SK-N-SH (cell line): ENCODE results near the gene CSPG4. TPM values are rescaled to one million over a fixed set of nuclear protein-coding genes. Genes with fewer than 3 reads are reported as not detected.
A peak's percentile ranks its signal among the peaks of the same experiment; 100 is the strongest.
"Not testable (repeated sequence)": the region's sequence is repeated elsewhere in the genome, so short reads cannot be mapped to it uniquely, and the experiment has no call there.

ENCODE experiments used
- CTCF ChIA-PET: fragments of 300-600, 350-600 bp; formaldehyde crosslinking; extraction: SDS; loops from one replicate; lab custom pipeline; 2021; lab: Yijun Ruan, JAX
- POLR2A ChIA-PET: fragments of 350-600 bp; sonication (Branson Sonifier 250); formaldehyde crosslinking; extraction: SDS; loops from one replicate; lab custom pipeline; 2020; ENCODE audit warnings: antibody characterized with exemption, inconsistent platforms; lab: Yijun Ruan, JAX
- DNase-seq: peaks from one replicate; pipeline ENCODE4 v3.0.0; 2012
- H2AFZ ChIP-seq: fragments of 200-600 bp; sonication (generic); 2 replicates; pipeline ENCODE4 v1.8.1; 2016; ENCODE audit warnings: antibody characterized with exemption, mild to moderate bottlenecking, low read depth
- H3F3A ChIP-seq: fragments of 200-600 bp; sonication (generic); replicated peaks from 2 replicates; pipeline ENCODE3; 2016; ENCODE audit warnings: antibody characterized with exemption, mild to moderate bottlenecking; ENCODE audit not compliant: insufficient read depth
- H3K27ac ChIP-seq, 2 experiments: fragments of 200-500 bp in 1 of 2; fragments of 200-600 bp in 1 of 2; sonication (Bioruptor generic) in 1 of 2; sonication (generic), shearing (Covaris generic) in 1 of 2; 2 replicates each; pipeline versions ENCODE4 v1.5.1 to v1.6.1; 2014 to 2016; ENCODE audit warnings: low read depth in 2 of 2, inconsistent platforms in 1 of 2, low read length in 1 of 2, mild to moderate bottlenecking in 1 of 2, mixed read lengths in 1 of 2
- H3K27me3 ChIP-seq: fragments of 200-600 bp; sonication (generic), shearing (Covaris generic); 2 replicates; pipeline ENCODE4 v1.6.1; 2016; ENCODE audit warnings: mixed run types; ENCODE audit not compliant: insufficient read depth
- H3K36me3 ChIP-seq, 2 experiments: fragments of 200-500 bp in 1 of 2; fragments of 200-600 bp in 1 of 2; sonication (Bioruptor generic) in 1 of 2; sonication (generic) in 1 of 2; replicated peaks in 1 of 2; 2 replicates each; pipeline versions ENCODE3 to v1.5.1; 2014 to 2016; ENCODE audit warnings: low read length in 1 of 2, mild to moderate bottlenecking in 1 of 2; ENCODE audit not compliant: insufficient read depth in 2 of 2, control insufficient read depth in 1 of 2
- H3K4me1 ChIP-seq, 2 experiments: fragments of 200-500 bp in 1 of 2; fragments of 200-600 bp in 1 of 2; sonication (Bioruptor generic) in 1 of 2; sonication (generic), shearing (Covaris generic) in 1 of 2; 2 replicates each; pipeline versions ENCODE4 v1.5.1 to v1.6.1; 2014 to 2016; ENCODE audit warnings: low read depth in 1 of 2, low read length in 1 of 2, mixed run types in 1 of 2; ENCODE audit not compliant: insufficient read depth in 2 of 2, control insufficient read depth in 1 of 2
- H3K4me2 ChIP-seq: fragments of 200-600 bp; sonication (generic), shearing (Covaris generic); 2 replicates; pipeline ENCODE4 v1.6.1; 2017; ENCODE audit warnings: mixed run types
- H3K4me3 ChIP-seq, 2 experiments: fragments of 200-500 bp in 1 of 2; fragments of 200-600 bp in 1 of 2; sonication (Bioruptor generic) in 1 of 2; sonication (generic), shearing (Covaris generic) in 1 of 2; 2 replicates each; pipeline versions ENCODE4 v1.5.1 to v1.8.1; 2014 to 2016; ENCODE audit warnings: low read depth in 2 of 2, inconsistent platforms in 1 of 2, low read length in 1 of 2, mild to moderate bottlenecking in 1 of 2, mixed read lengths in 1 of 2, moderate library complexity in 1 of 2
- H3K79me2 ChIP-seq: fragments of 200-600 bp; sonication (generic); 2 replicates; pipeline ENCODE4 v1.8.1; 2017; ENCODE audit warnings: mild to moderate bottlenecking; ENCODE audit not compliant: insufficient read depth
- H3K9ac ChIP-seq: fragments of 200-600 bp; sonication (generic); 2 replicates; pipeline ENCODE4 v1.6.1; 2017; ENCODE audit warnings: mixed run types
- H3K9me2 ChIP-seq: fragments of 200-600 bp; sonication (generic); 2 replicates; pipeline ENCODE4 v1.6.1; 2017; ENCODE audit warnings: mixed run types
- H3K9me3 ChIP-seq: fragments of 200-600 bp; sonication (generic); 2 replicates; pipeline ENCODE4 v1.6.1; 2017; ENCODE audit warnings: mixed run types, mild to moderate bottlenecking, moderate library complexity
- H4K20me1 ChIP-seq: fragments of 200-600 bp; sonication (generic); 2 replicates; pipeline ENCODE4 v1.6.1; 2017; ENCODE audit warnings: mild to moderate bottlenecking, mixed run types; ENCODE audit not compliant: insufficient read depth
- CHD2 ChIP-seq: fragments of 150-350 bp; IDR thresholded peaks from 2 replicates; pipeline ENCODE4 v1.6.1; 2018; ENCODE audit warnings: low read length; ENCODE audit not compliant: partially characterized antibody
- RAD21 ChIP-seq: IDR thresholded peaks from 2 replicates; pipeline ENCODE4 v1.6.1; 2012; ENCODE audit warnings: mild to moderate bottlenecking, low read length
- RFX5 ChIP-seq: IDR thresholded peaks from 2 replicates; pipeline ENCODE4 v1.6.1; 2012; ENCODE audit warnings: mild to moderate bottlenecking, improper control_type of control experiment, low read length
- SMC3 ChIP-seq: IDR thresholded peaks from 2 replicates; pipeline ENCODE4 v1.6.1; 2012; ENCODE audit warnings: low read depth, low read length, improper control_type of control experiment
- WGBS: methylation state at CpG from one replicate; pipeline ENCODE4 v1.1.6; 2017; ENCODE audit warnings: low lambda C conversion rate; 5-methylcytosine and 5-hydroxymethylcytosine counted together
- polyA plus RNA-seq, 3 experiments: library from polyadenylated mRNA; depleted of rRNA; stranded (reverse); fragments of >200 nt; gene quantifications; 2 replicates each; pipeline ENCODE4 v1.2.3, GENCODE V29; 2012
- TF ChIP-seq, protein P1 (sequence below): fragments of 200-600 bp; sonication (generic); IDR thresholded peaks from 2 replicates; pipeline ENCODE4 v1.6.1; 2017; ENCODE audit warnings: antibody characterized with exemption, mild to moderate bottlenecking, moderate library complexity

CSPG4 gene
- polyA plus RNA-seq, 1 of the 3 experiments (the other 2 are of a cell fraction) = 0.35 TPM

DNA sequence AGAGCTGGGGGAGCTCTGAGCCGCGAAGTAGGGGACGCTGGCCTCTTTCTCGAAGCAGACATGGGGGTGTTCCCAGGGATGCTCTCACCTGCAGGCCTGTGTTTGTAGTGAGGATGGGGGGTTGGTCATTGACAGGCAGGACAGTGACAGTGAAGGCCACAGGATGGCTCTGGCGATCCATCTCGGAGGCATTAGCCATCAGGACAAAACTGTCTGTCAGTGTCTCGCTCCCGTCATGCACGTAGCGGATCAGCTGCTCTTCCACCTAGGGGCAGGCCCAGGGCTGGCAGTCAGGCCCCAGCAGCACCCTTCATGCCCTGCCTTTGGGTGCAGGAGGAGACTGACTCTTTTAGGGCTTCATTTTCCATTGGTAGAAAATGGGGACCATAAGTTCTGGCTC is 28.0 kb downstream of the CSPG4 start:
- no peak overlapping the region for H3K4me3 ChIP-seq
- no peaks in the 10 kb centered on the region for H3K9me3 ChIP-seq
- no peaks in the 10 kb centered on the region for H3F3A ChIP-seq
- ChIA-PET POLR2A (no interaction called here), CTCF (interaction anchor here (0.5 to 9.0 kb wide), 20 partner anchors 9 to 242 kb away, joined by 3 to 77 read pairs (median 5); partner anchors contain the start of genes IMP3, SNUPN and SNX33)
- H4K20me1 ChIP-seq = no peaks in the 10 kb centered on the region
- TF ChIP-seq RAD21 = peak; percentile 35; the same call in 1 of the 2 replicates
- no peak for TF ChIP-seq RFX5
- H3K9ac ChIP-seq = no peak overlapping the region
- H3K4me1 ChIP-seq = peaks cover 0 to 18% of the 10 kb centered on the region in 2 experiments; a peak in 1 of 4 replicates
- H2AFZ ChIP-seq = no peak overlapping the region
- no peak overlapping the region for H3K4me2 ChIP-seq
- no peak for DNase-seq
- H3K36me3 ChIP-seq = no peaks in the 10 kb centered on the region
- 93% methylated on average over 10 of the region's 10 CpGs for WGBS
- H3K27me3 ChIP-seq = no peaks in the 10 kb centered on the region
- H3K79me2 ChIP-seq = no peaks in the 10 kb centered on the region
- no peaks in the 10 kb centered on the region for H3K9me2 ChIP-seq
- H3K27ac ChIP-seq = no peak overlapping the region

DNA sequence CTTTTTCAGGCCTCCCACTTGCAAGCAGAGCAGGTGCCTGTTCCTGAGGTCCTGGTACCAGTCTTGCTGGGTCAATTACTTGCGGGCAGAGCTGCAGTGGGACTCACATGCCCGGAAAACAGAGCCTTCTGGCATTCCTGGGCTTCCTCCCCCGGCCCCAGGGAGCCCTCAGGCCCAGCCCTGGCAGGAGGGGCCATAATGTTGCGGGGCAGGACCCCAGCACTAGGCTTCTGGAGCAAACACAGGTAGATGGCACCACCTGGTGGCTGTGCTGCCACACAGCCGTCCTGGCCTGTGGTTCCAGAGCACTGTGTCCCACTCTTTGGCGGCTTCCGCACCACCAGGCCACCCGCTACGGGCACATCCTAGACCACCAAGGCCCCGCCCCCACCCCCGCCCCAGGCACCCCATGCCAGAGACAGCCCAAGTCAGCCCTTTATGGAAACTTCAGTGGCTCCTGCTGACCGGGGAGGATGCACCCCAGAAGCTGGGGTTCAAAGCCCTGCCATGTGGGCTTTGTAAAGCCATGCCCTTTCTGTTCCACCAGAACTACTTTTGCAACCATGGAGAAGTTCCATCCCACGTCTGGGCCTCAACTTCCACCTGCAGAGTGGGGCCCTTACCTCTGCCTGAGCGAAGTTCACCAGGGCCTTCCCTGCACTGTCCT is 28.9 kb downstream of the CSPG4 start:
- H3K27me3 ChIP-seq, H3K4me3 ChIP-seq, H3K79me2 ChIP-seq, H3K9me2 ChIP-seq, H3K27ac ChIP-seq, H3K36me3 ChIP-seq, H2AFZ ChIP-seq, H3K4me2 ChIP-seq, H4K20me1 ChIP-seq, H3F3A ChIP-seq, H3K9ac ChIP-seq, H3K9me3 ChIP-seq: not testable (repeated sequence)
- 24% methylated on average over 6 of the region's 14 CpGs for WGBS
- ChIA-PET CTCF (interaction anchor here (0.6 to 9.0 kb wide), 24 partner anchors 9 to 316 kb away, joined by 3 to 77 read pairs (median 4); partner anchors contain the start of genes IMP3, MAN2C1, SNUPN and SNX33), POLR2A (interaction anchor here (0.8 kb wide), 1 partner anchor 97 kb away, joined by 3 read pairs; no protein-coding TSS in a partner anchor)
- TF ChIP-seq RAD21 (peak; percentile 90), SMC3 (peak; percentile 81), CHD2 (peak; percentile 28)
- TF ChIP-seq, protein P1, sequence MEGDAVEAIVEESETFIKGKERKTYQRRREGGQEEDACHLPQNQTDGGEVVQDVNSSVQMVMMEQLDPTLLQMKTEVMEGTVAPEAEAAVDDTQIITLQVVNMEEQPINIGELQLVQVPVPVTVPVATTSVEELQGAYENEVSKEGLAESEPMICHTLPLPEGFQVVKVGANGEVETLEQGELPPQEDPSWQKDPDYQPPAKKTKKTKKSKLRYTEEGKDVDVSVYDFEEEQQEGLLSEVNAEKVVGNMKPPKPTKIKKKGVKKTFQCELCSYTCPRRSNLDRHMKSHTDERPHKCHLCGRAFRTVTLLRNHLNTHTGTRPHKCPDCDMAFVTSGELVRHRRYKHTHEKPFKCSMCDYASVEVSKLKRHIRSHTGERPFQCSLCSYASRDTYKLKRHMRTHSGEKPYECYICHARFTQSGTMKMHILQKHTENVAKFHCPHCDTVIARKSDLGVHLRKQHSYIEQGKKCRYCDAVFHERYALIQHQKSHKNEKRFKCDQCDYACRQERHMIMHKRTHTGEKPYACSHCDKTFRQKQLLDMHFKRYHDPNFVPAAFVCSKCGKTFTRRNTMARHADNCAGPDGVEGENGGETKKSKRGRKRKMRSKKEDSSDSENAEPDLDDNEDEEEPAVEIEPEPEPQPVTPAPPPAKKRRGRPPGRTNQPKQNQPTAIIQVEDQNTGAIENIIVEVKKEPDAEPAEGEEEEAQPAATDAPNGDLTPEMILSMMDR = peak; percentile 72
- peak; percentile 93 for DNase-seq
- peaks cover 0 to 18% of the 10 kb centered on the region in 2 experiments; a peak in 1 of 4 replicates for H3K4me1 ChIP-seq
